Measurements from ENCODE around the gene YIPF2.

GRCh38 chr19:10922638-10923014 lies 5.8 kb downstream of the YIPF2 start:
- TF ChIP-seq CTCF (IDR thresholded peaks at IDR 0.05; ENCODE audit: low read depth, low read length) = no peak
- TF ChIP-seq EZH2phosphoT487 (IDR thresholded peaks at IDR 0.05; ENCODE audit: low read depth) = no peak

Data from OCI-LY3 (cell line).